Spleen (tissue), 11 donors: Measurements from ENCODE around the gene CCNA1. TPM values are rescaled to one million over a fixed set of nuclear protein-coding genes. Genes with fewer than 3 reads are reported as not detected.

ENCODE experiments used
- DNase-seq: peaks from one replicate; pipeline ENCODE4 v3.0.0-alpha.2; 2020
- H3K27ac ChIP-seq, 8 donors: fragments of 200-600 bp; sonication (generic) in 7 of 8; 1 replicate in 4 of 8; 2 replicates in 4 of 8; pipeline versions ENCODE4 v1.5.0 to v1.8.0; 2016 to 2021; ENCODE audit warnings: inconsistent platforms in 4 of 8, mild to moderate bottlenecking in 4 of 8, moderate library complexity in 1 of 8
- H3K27me3 ChIP-seq, 7 donors: fragments of 200-600 bp; sonication (generic) in 6 of 7; replicated peaks in 1 of 7; 1 replicate in 4 of 7; 2 replicates in 3 of 7; pipeline versions ENCODE4 v1.5.0 to v1.8.0; 2016 to 2021; ENCODE audit warnings: inconsistent platforms in 3 of 7, mild to moderate bottlenecking in 1 of 7
- H3K36me3 ChIP-seq, 6 donors: fragments of 200-600 bp; sonication (generic) in 5 of 6; 1 replicate in 4 of 6; 2 replicates in 2 of 6; pipeline versions ENCODE4 v1.5.0 to v1.8.0; 2016 to 2021; ENCODE audit warnings: inconsistent platforms in 2 of 6
- H3K4me1 ChIP-seq, 6 donors: fragments of 200-600 bp; sonication (generic) in 5 of 6; 1 replicate in 3 of 6; 2 replicates in 3 of 6; pipeline versions ENCODE4 v1.5.0 to v1.8.0; 2016 to 2021; ENCODE audit warnings: inconsistent platforms in 3 of 6
- H3K4me3 ChIP-seq, 8 donors: fragments of 200-600 bp; sonication (generic) in 7 of 8; 1 replicate in 4 of 8; 2 replicates in 4 of 8; pipeline versions ENCODE4 v1.5.0 to v1.8.0; 2016 to 2021; ENCODE audit warnings: inconsistent platforms in 4 of 8, mild to moderate bottlenecking in 4 of 8, moderate library complexity in 2 of 8
- H3K9me3 ChIP-seq, 8 donors: fragments of 200-600 bp; sonication (generic) in 7 of 8; 1 replicate in 4 of 8; 2 replicates in 4 of 8; pipeline versions ENCODE4 v1.5.0 to v1.8.0; 2016 to 2021; ENCODE audit warnings: inconsistent platforms in 4 of 8
- CTCF ChIP-seq, 11 experiments: fragments of 200-600 bp in 7 of 11; fragments of 450-650 bp in 4 of 11; sonication (generic) in 4 of 11; IDR thresholded peaks in 8 of 11; conservative IDR thresholded peaks in 3 of 11; 1 replicate in 7 of 11; 2 replicates in 4 of 11; pipeline versions ENCODE4 v1.4.0 to v1.8.0; 2016 to 2021; ENCODE audit warnings: antibody characterized with exemption in 11 of 11, inconsistent platforms in 4 of 11, mild to moderate bottlenecking in 1 of 11
- POLR2A ChIP-seq, 3 donors: fragments of 450-650 bp; IDR thresholded peaks; one replicate each; pipeline ENCODE4 v1.5.1; 2017; ENCODE audit warnings: antibody characterized with exemption in 3 of 3, mild to moderate bottlenecking in 1 of 3
- POLR2AphosphoS5 ChIP-seq, 3 donors: sonication (generic); formaldehyde crosslinking; IDR thresholded peaks; one replicate each; pipeline ENCODE4 v1.5.1; 2017; ENCODE audit warnings: antibody characterized with exemption in 3 of 3
- WGBS, 5 donors: extraction: QIAGEN DNeasy Blood & Tissue Kit in 3 of 5; methylation state at CpG; one replicate each; pipeline versions ENCODE4 v1.1.5 to v1.1.7; 2013 to 2018; 5-methylcytosine and 5-hydroxymethylcytosine counted together
- intact Hi-C: fragments of 100-400 bp; cut with DNase I; formaldehyde crosslinking; loops from one replicate; pipeline ENCODE4 v1.15.0; 2023; ENCODE audit warnings: low total_unique reads
- polyA plus RNA-seq, 3 donors: library from polyadenylated mRNA; stranded (reverse); fragments of 200-250 nt; gene quantifications; one replicate each; pipeline ENCODE4 v1.2.1, GENCODE V29; 2013
- total RNA-seq, 7 donors: library from RNA; depleted of rRNA in 3 of 7; stranded (reverse); fragments of >200 nt in 3 of 7; fragmentation: NEBNext Ultra II Directional in 4 of 7; extraction: Animal tissue kit (Norgen Biotek cat#: 25700) in 4 of 7; gene quantifications; one replicate each; pipeline versions ENCODE4 v1.1.0 to v1.2.1, GENCODE V29; 2016 to 2021
- donor health status: healthy with polysubstance abuse.
- donor health status: DM: no; HTN: no; CAD: no; lungs with moderate emphysema.
- donor health status: DM: no; HTN: no; CAD: no.
- donor health status: Bipolar disorder and iron deficiency.
- donor health status: healthy.
- donor health status: DM: no; HTN: no; CAD: no.
- donor health status: DM: yes; HTN: yes; CAD: no.

Gene CCNA1
- total and polyA plus RNA-seq, 10 donors = 0.13 to 1.3 (median 0.46) TPM; not detected in 1

- Histone ChIP-seq H3K36me3 (no peaks in the 10 kb centered on the region), H3K4me1 (no peaks in the 10 kb centered on the region), H3K27ac (no peak overlapping the region), H3K27me3 (no peaks in the 10 kb centered on the region), H3K9me3 (no peaks in the 10 kb centered on the region), H3K4me3 (no peak overlapping the region)
- WGBS, 5 donors = 55 to 80% (median 63%) methylated on average over 2 of the region's 2 CpGs
- no peak for TF ChIP-seq POLR2A (IDR thresholded peaks at IDR 0.05)
- no peak for TF ChIP-seq CTCF (IDR thresholded peaks at IDR 0.05 in 8 of 11, conservative IDR thresholded peaks at IDR 0.05 in 3 of 11)
- no peak for TF ChIP-seq POLR2AphosphoS5 (IDR thresholded peaks at IDR 0.05)
- DNase-seq = no peak
- intact Hi-C loops = no loop called here
These were observed 24.3 kb downstream of the CCNA1 start for GRCh38 chr13:36456577-36456976.

GRCh38 chr13:36461506-36461905 is 29.2 kb downstream of the CCNA1 start:
- Histone ChIP-seq H3K27ac (no peak overlapping the region), H3K4me1 (no peaks in the 10 kb centered on the region), H3K4me3 (no peak overlapping the region), H3K36me3 (no peaks in the 10 kb centered on the region), H3K9me3 (peaks cover 0 to 1% (median 0%) of the 10 kb centered on the region in 8 donors), H3K27me3 (no peaks in the 10 kb centered on the region)
- TF ChIP-seq CTCF (IDR thresholded peaks at IDR 0.05 in 8 of 11, conservative IDR thresholded peaks at IDR 0.05 in 3 of 11) (no peak), POLR2AphosphoS5 (IDR thresholded peaks at IDR 0.05) (no peak), POLR2A (IDR thresholded peaks at IDR 0.05) (no peak)
- no peak for DNase-seq
- intact Hi-C loops = no loop called here

GRCh38 chr13:36475468-36475867 is 43.2 kb downstream of the CCNA1 start:
- Histone ChIP-seq H3K4me3 (no peak overlapping the region), H3K27me3 (no peaks in the 10 kb centered on the region), H3K27ac (no peak overlapping the region), H3K4me1 (no peaks in the 10 kb centered on the region), H3K9me3 (peaks cover 0 to 28% (median 17%) of the 10 kb centered on the region in 8 donors), H3K36me3 (no peaks in the 10 kb centered on the region)
- DNase-seq = no peak
- TF ChIP-seq POLR2AphosphoS5 (IDR thresholded peaks at IDR 0.05) (no peak), CTCF (IDR thresholded peaks at IDR 0.05 in 8 of 11, conservative IDR thresholded peaks at IDR 0.05 in 3 of 11) (no peak), POLR2A (IDR thresholded peaks at IDR 0.05) (no peak)
- WGBS, 5 donors = 76 to 92% (median 83%) methylated on average over 2 of the region's 2 CpGs
- intact Hi-C loops = no loop called here

GRCh38 chr13:36476661-36477060 is 44.4 kb downstream of the CCNA1 start:
- no peak for DNase-seq
- no peaks in the 10 kb centered on the region for H3K36me3 ChIP-seq
- H3K4me1 ChIP-seq = no peaks in the 10 kb centered on the region
- peaks cover 0 to 28% (median 18%) of the 10 kb centered on the region in 8 donors for H3K9me3 ChIP-seq
- TF ChIP-seq POLR2A (IDR thresholded peaks at IDR 0.05) (no peak), POLR2AphosphoS5 (IDR thresholded peaks at IDR 0.05) (no peak), CTCF (IDR thresholded peaks at IDR 0.05 in 8 of 11, conservative IDR thresholded peaks at IDR 0.05 in 3 of 11) (no peak)
- no peaks in the 10 kb centered on the region for H3K27me3 ChIP-seq
- intact Hi-C loops = no loop called here
- no peak overlapping the region for H3K27ac ChIP-seq
- no peak overlapping the region for H3K4me3 ChIP-seq
- 65 to 86% (median 72%) methylated on average over 2 of the region's 2 CpGs for WGBS, 5 donors
